GM23338 (cell line): ENCODE measurements around the gene CACNA1G. TPM values are rescaled to one million over a fixed set of nuclear protein-coding genes. Genes with fewer than 3 reads are reported as not detected.

Experiments used
- ATAC-seq: fragments of 200-7000 bp; cut with Tn5 transposase; 3 replicates; pipeline ENCODE4 v1.9.1; 2020
- DNase-seq: peaks from one replicate; pipeline ENCODE4 v3.0.0-alpha.2; 2015; ENCODE audit warnings: low spot score
- H2AFZ ChIP-seq: fragments of 200-600 bp; sonication (generic); 2 replicates; pipeline ENCODE4 v1.8.0; 2016; ENCODE audit warnings: antibody characterized with exemption, mild to moderate bottlenecking, moderate library complexity
- H3F3A ChIP-seq: fragments of 200-600 bp; sonication (generic); replicated peaks from 2 replicates; pipeline ENCODE4 v1.8.0; 2017; ENCODE audit warnings: antibody characterized with exemption, mixed run types, low read depth
- H3K27ac ChIP-seq: fragments of 200-600 bp; sonication (generic); 2 replicates; pipeline ENCODE4 v1.6.1; 2016; ENCODE audit warnings: low read depth
- H3K27me3 ChIP-seq: fragments of 200-600 bp; sonication (generic); 2 replicates; pipeline ENCODE4 v1.8.0; 2016; ENCODE audit warnings: mild to moderate bottlenecking, mixed run types, moderate library complexity; ENCODE audit not compliant: insufficient read depth
- H3K36me3 ChIP-seq: fragments of 200-600 bp; sonication (generic); 2 replicates; pipeline ENCODE4 v1.8.0; 2016; ENCODE audit warnings: mild to moderate bottlenecking; ENCODE audit not compliant: insufficient read depth
- H3K4me1 ChIP-seq: fragments of 200-600 bp; sonication (generic); 2 replicates; pipeline ENCODE4 v1.8.0; 2016; ENCODE audit warnings: mild to moderate bottlenecking, moderate library complexity; ENCODE audit not compliant: insufficient read depth
- H3K4me2 ChIP-seq: fragments of 200-600 bp; sonication (generic); 2 replicates; pipeline ENCODE4 v1.7.1; 2017; ENCODE audit warnings: mixed run types
- H3K4me3 ChIP-seq: fragments of 200-600 bp; sonication (generic); 2 replicates; pipeline ENCODE4 v1.6.1; 2016; ENCODE audit warnings: mixed run types
- H3K79me2 ChIP-seq: fragments of 200-600 bp; sonication (generic); replicated peaks from 2 replicates; pipeline ENCODE4 v1.8.0; 2017; ENCODE audit warnings: mild to moderate bottlenecking; ENCODE audit not compliant: insufficient read depth
- H3K9me2 ChIP-seq: fragments of 200-600 bp; sonication (generic); 2 replicates; pipeline ENCODE4 v1.8.0; 2017; ENCODE audit not compliant: insufficient read depth
- H4K20me1 ChIP-seq: fragments of 200-600 bp; sonication (generic); replicated peaks from 2 replicates; pipeline ENCODE4 v1.8.0; 2017; ENCODE audit warnings: mild to moderate bottlenecking; ENCODE audit not compliant: insufficient read depth
- H3K27ac Mint-ChIP-seq: 2 replicates; pipeline ENCODE4 v1.8.0; 2020; ENCODE audit warnings: inconsistent platforms, mild to moderate bottlenecking, moderate library complexity, mixed read lengths
- H3K27me3 Mint-ChIP-seq: 3 replicates; pipeline ENCODE4 v1.8.0; 2022; ENCODE audit warnings: low read depth, mild to moderate bottlenecking, moderate library complexity, mixed read lengths, inconsistent platforms; ENCODE audit not compliant: insufficient read depth, poor library complexity
- H3K36me3 Mint-ChIP-seq: 3 replicates; pipeline ENCODE4 v1.8.0; 2021; ENCODE audit warnings: low read depth, mild to moderate bottlenecking, inconsistent platforms, moderate library complexity, mixed read lengths
- H3K4me1 Mint-ChIP-seq: 3 replicates; pipeline ENCODE4 v1.8.0; 2020; ENCODE audit warnings: mild to moderate bottlenecking, inconsistent platforms, mixed read lengths
- H3K4me3 Mint-ChIP-seq: 3 replicates; pipeline ENCODE4 v1.8.0; 2021; ENCODE audit warnings: moderate library complexity, mild to moderate bottlenecking, inconsistent platforms, mixed read lengths
- H3K9me3 Mint-ChIP-seq: 3 replicates; pipeline ENCODE4 v1.8.0; 2020; ENCODE audit warnings: moderate library complexity, mild to moderate bottlenecking, inconsistent platforms, mixed read lengths
- CREB1 ChIP-seq: fragments of 250-450 bp; sonication (Bioruptor Pico); IDR thresholded peaks from 2 replicates; pipeline ENCODE4 v1.5.0; 2020; ENCODE audit warnings: low read depth, mild to moderate bottlenecking, moderate library complexity
- EZH2 ChIP-seq: fragments of 200-600 bp; sonication (generic); IDR thresholded peaks from one replicate; pipeline ENCODE4 v1.8.0; 2017; ENCODE audit warnings: antibody characterized with exemption, mild to moderate bottlenecking, low read depth; ENCODE audit not compliant: unreplicated experiment
- JUNB ChIP-seq: IDR thresholded peaks from one replicate; pipeline ENCODE4 v1.6.1; 2016; ENCODE audit warnings: antibody characterized with exemption; ENCODE audit not compliant: unreplicated experiment
- NANOG ChIP-seq: IDR thresholded peaks from 2 replicates; pipeline ENCODE4 v1.6.1; 2016; ENCODE audit warnings: antibody characterized with exemption, borderline replicate concordance
- POLR2AphosphoS5 ChIP-seq: IDR thresholded peaks from 2 replicates; pipeline ENCODE4 v1.6.1; 2016; ENCODE audit warnings: antibody characterized with exemption, low read depth
- STAT1 ChIP-seq: IDR thresholded peaks from one replicate; pipeline ENCODE4 v1.6.1; 2016; ENCODE audit warnings: antibody characterized with exemption; ENCODE audit not compliant: unreplicated experiment
- ZNF331 ChIP-seq: fragments of 250-450 bp; sonication (Bioruptor Pico); IDR thresholded peaks from 2 replicates; pipeline ENCODE4 v1.5.0; 2020; ENCODE audit warnings: low read depth, mild to moderate bottlenecking, moderate library complexity
- polyA plus RNA-seq: library from polyadenylated mRNA; unstranded; fragments of >200 nt; fragmentation: Nextera tagmentation; extraction: Ambion mirVana; gene quantifications from 2 replicates; pipeline ENCODE4 v1.2.1, GENCODE V29; 2016
- total RNA-seq: library from RNA; depleted of rRNA; stranded (reverse); fragments of >200 nt; shearing (Covaris generic); gene quantifications from 2 replicates; pipeline ENCODE4 v1.2.3, GENCODE V29; 2014
- TF ChIP-seq, protein P1 (sequence below): fragments of 250-450 bp; sonication (Bioruptor Pico); IDR thresholded peaks from 2 replicates; pipeline ENCODE4 v1.5.0; 2020; ENCODE audit warnings: mild to moderate bottlenecking, moderate library complexity
- TF ChIP-seq, protein P2 (sequence below): IDR thresholded peaks from 2 replicates; pipeline ENCODE4 v1.6.1; 2016; ENCODE audit warnings: antibody characterized with exemption
- TF ChIP-seq, protein P3 (sequence below), 2 experiments: fragments of 200-600 bp in 1 of 2; sonication (generic) in 1 of 2; conservative IDR thresholded peaks; 2 replicates each; pipeline versions ENCODE4 v1.5.1 to v1.6.1; 2016 to 2017; ENCODE audit warnings: antibody characterized with exemption in 2 of 2, low read depth in 2 of 2, mild to moderate bottlenecking in 2 of 2, moderate library complexity in 1 of 2
- TF ChIP-seq, protein P4 (sequence below): IDR thresholded peaks from one replicate; pipeline ENCODE4 v1.6.1; 2018; ENCODE audit warnings: antibody characterized with exemption; ENCODE audit not compliant: unreplicated experiment

The CACNA1G gene
- total and polyA plus RNA-seq, 2 experiments from 2014 or later = 1.4 to 5.1 TPM

DNA sequence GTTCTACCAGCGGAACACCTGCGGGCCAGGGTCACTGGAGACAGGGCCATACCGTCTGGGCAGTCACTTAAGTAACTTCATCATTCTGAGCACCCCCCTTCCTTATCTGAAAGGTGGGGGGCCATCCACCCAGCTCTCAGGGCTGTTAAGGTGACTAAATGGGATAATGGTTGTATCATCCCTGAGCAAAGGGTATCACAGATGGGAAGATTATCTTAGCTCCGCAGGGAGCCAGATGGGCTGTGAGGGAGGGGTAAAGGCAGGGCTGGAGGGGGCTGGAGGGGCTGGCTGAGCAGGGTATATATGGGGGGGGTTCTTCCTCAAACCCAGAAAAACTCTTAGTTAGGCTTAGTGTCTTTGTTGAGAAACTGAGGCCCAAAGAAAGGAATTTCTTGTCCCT lies 2.9 kb upstream of the CACNA1G start:
- DNase-seq (no peak), ATAC-seq (no peak)
- no peaks in the 10 kb centered on the region for H3K9me2 ChIP-seq
- Mint-ChIP-seq H3K36me3 (no peaks in the 10 kb centered on the region), H3K4me3 (no peak overlapping the region), H3K4me1 (peaks cover 17% of the 10 kb centered on the region), H3K27ac (no peak overlapping the region), H3K27me3 (peaks cover 31% of the 10 kb centered on the region), H3K9me3 (no peaks in the 10 kb centered on the region)
- 0 out of 2 replicates have a peak, but pooled peaks cover 9% of the 10 kb centered on the region for H3F3A ChIP-seq
- peaks cover 10% of the 10 kb centered on the region for H3K4me1 ChIP-seq
- no peaks in the 10 kb centered on the region; the same call in none of the 2 replicates for H4K20me1 ChIP-seq
- H3K36me3 ChIP-seq = no peaks in the 10 kb centered on the region
- no peak overlapping the region for H3K4me3 ChIP-seq
- no peak overlapping the region for H3K4me2 ChIP-seq
- H3K79me2 ChIP-seq = no peaks in the 10 kb centered on the region
- TF ChIP-seq, protein P1, sequence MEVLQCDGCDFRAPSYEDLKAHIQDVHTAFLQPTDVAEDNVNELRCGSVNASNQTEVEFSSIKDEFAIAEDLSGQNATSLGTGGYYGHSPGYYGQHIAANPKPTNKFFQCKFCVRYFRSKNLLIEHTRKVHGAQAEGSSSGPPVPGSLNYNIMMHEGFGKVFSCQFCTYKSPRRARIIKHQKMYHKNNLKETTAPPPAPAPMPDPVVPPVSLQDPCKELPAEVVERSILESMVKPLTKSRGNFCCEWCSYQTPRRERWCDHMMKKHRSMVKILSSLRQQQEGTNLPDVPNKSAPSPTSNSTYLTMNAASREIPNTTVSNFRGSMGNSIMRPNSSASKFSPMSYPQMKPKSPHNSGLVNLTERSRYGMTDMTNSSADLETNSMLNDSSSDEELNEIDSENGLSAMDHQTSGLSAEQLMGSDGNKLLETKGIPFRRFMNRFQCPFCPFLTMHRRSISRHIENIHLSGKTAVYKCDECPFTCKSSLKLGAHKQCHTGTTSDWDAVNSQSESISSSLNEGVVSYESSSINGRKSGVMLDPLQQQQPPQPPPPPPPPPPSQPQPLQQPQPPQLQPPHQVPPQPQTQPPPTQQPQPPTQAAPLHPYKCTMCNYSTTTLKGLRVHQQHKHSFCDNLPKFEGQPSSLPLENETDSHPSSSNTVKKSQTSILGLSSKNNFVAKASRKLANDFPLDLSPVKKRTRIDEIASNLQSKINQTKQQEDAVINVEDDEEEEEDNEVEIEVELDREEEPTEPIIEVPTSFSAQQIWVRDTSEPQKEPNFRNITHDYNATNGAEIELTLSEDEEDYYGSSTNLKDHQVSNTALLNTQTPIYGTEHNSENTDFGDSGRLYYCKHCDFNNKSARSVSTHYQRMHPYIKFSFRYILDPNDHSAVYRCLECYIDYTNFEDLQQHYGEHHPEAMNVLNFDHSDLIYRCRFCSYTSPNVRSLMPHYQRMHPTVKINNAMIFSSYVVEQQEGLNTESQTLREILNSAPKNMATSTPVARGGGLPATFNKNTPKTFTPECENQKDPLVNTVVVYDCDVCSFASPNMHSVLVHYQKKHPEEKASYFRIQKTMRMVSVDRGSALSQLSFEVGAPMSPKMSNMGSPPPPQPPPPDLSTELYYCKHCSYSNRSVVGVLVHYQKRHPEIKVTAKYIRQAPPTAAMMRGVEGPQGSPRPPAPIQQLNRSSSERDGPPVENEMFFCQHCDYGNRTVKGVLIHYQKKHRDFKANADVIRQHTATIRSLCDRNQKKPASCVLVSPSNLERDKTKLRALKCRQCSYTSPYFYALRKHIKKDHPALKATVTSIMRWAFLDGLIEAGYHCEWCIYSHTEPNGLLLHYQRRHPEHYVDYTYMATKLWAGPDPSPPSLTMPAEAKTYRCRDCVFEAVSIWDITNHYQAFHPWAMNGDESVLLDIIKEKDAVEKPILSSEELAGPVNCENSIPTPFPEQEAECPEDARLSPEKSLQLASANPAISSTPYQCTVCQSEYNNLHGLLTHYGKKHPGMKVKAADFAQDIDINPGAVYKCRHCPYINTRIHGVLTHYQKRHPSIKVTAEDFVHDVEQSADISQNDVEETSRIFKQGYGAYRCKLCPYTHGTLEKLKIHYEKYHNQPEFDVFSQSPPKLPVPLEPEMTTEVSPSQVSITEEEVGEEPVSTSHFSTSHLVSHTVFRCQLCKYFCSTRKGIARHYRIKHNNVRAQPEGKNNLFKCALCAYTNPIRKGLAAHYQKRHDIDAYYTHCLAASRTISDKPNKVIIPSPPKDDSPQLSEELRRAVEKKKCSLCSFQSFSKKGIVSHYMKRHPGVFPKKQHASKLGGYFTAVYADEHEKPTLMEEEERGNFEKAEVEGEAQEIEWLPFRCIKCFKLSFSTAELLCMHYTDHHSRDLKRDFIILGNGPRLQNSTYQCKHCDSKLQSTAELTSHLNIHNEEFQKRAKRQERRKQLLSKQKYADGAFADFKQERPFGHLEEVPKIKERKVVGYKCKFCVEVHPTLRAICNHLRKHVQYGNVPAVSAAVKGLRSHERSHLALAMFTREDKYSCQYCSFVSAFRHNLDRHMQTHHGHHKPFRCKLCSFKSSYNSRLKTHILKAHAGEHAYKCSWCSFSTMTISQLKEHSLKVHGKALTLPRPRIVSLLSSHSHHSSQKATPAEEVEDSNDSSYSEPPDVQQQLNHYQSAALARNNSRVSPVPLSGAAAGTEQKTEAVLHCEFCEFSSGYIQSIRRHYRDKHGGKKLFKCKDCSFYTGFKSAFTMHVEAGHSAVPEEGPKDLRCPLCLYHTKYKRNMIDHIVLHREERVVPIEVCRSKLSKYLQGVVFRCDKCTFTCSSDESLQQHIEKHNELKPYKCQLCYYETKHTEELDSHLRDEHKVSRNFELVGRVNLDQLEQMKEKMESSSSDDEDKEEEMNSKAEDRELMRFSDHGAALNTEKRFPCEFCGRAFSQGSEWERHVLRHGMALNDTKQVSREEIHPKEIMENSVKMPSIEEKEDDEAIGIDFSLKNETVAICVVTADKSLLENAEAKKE = no peak
- TF ChIP-seq POLR2AphosphoS5 (no peak), CREB1 (no peak), ZNF331 (CRISPR knock-in tag) (no peak), EZH2 (no peak), JUNB (no peak), STAT1 (no peak), NANOG (no peak)
- TF ChIP-seq, protein P2, sequence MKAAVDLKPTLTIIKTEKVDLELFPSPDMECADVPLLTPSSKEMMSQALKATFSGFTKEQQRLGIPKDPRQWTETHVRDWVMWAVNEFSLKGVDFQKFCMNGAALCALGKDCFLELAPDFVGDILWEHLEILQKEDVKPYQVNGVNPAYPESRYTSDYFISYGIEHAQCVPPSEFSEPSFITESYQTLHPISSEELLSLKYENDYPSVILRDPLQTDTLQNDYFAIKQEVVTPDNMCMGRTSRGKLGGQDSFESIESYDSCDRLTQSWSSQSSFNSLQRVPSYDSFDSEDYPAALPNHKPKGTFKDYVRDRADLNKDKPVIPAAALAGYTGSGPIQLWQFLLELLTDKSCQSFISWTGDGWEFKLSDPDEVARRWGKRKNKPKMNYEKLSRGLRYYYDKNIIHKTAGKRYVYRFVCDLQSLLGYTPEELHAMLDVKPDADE = no peak
- TF ChIP-seq, protein P3, sequence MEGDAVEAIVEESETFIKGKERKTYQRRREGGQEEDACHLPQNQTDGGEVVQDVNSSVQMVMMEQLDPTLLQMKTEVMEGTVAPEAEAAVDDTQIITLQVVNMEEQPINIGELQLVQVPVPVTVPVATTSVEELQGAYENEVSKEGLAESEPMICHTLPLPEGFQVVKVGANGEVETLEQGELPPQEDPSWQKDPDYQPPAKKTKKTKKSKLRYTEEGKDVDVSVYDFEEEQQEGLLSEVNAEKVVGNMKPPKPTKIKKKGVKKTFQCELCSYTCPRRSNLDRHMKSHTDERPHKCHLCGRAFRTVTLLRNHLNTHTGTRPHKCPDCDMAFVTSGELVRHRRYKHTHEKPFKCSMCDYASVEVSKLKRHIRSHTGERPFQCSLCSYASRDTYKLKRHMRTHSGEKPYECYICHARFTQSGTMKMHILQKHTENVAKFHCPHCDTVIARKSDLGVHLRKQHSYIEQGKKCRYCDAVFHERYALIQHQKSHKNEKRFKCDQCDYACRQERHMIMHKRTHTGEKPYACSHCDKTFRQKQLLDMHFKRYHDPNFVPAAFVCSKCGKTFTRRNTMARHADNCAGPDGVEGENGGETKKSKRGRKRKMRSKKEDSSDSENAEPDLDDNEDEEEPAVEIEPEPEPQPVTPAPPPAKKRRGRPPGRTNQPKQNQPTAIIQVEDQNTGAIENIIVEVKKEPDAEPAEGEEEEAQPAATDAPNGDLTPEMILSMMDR (conservative IDR thresholded peaks at IDR 0.05; ENCODE audit: low read depth in 2 of 2) = no peak
- TF ChIP-seq, protein P4, sequence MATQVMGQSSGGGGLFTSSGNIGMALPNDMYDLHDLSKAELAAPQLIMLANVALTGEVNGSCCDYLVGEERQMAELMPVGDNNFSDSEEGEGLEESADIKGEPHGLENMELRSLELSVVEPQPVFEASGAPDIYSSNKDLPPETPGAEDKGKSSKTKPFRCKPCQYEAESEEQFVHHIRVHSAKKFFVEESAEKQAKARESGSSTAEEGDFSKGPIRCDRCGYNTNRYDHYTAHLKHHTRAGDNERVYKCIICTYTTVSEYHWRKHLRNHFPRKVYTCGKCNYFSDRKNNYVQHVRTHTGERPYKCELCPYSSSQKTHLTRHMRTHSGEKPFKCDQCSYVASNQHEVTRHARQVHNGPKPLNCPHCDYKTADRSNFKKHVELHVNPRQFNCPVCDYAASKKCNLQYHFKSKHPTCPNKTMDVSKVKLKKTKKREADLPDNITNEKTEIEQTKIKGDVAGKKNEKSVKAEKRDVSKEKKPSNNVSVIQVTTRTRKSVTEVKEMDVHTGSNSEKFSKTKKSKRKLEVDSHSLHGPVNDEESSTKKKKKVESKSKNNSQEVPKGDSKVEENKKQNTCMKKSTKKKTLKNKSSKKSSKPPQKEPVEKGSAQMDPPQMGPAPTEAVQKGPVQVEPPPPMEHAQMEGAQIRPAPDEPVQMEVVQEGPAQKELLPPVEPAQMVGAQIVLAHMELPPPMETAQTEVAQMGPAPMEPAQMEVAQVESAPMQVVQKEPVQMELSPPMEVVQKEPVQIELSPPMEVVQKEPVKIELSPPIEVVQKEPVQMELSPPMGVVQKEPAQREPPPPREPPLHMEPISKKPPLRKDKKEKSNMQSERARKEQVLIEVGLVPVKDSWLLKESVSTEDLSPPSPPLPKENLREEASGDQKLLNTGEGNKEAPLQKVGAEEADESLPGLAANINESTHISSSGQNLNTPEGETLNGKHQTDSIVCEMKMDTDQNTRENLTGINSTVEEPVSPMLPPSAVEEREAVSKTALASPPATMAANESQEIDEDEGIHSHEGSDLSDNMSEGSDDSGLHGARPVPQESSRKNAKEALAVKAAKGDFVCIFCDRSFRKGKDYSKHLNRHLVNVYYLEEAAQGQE = no peak
- H3K27ac ChIP-seq = no peak overlapping the region
- H3K27me3 ChIP-seq = peaks cover 48% of the 10 kb centered on the region
- H2AFZ ChIP-seq = no peak overlapping the region
